HUES48 (cell line): ENCODE measurements around the gene ANGPTL2.

Source experiments
- H3K27ac ChIP-seq: one replicate; pipeline ENCODE4 v1.7.0; 2013; ENCODE audit warnings: low read depth, low read length, inconsistent platforms
- H3K27me3 ChIP-seq: 2 replicates; pipeline ENCODE4 v1.6.1; 2013; ENCODE audit warnings: mild to moderate bottlenecking, low read length; ENCODE audit not compliant: control insufficient read depth, insufficient read depth
- H3K36me3 ChIP-seq: 2 replicates; pipeline ENCODE4 v1.6.1; 2013; ENCODE audit warnings: low read length; ENCODE audit not compliant: control insufficient read depth, insufficient read depth
- H3K4me1 ChIP-seq: 2 replicates; pipeline ENCODE4 v1.6.1; 2013; ENCODE audit warnings: mild to moderate bottlenecking, low read length; ENCODE audit not compliant: control insufficient read depth, insufficient read depth
- H3K4me3 ChIP-seq: 2 replicates; pipeline ENCODE4 v1.5.1; 2013; ENCODE audit warnings: mild to moderate bottlenecking, low read depth, low read length
- H3K9ac ChIP-seq: 2 replicates; pipeline ENCODE4 v1.6.1; 2013; ENCODE audit warnings: mild to moderate bottlenecking, low read depth, low read length, moderate library complexity
- H3K9me3 ChIP-seq: 2 replicates; pipeline ENCODE4 v1.6.1; 2013; ENCODE audit warnings: low read length; ENCODE audit not compliant: control insufficient read depth, insufficient read depth

Gene ANGPTL2

GRCh38 chr9:127099664-127100063 is 22.8 kb downstream of the ANGPTL2 start:
- H3K9me3 ChIP-seq = no peaks in the 10 kb centered on the region
- H3K9ac ChIP-seq = no peak overlapping the region
- no peak overlapping the region for H3K4me3 ChIP-seq
- no peak overlapping the region for H3K27ac ChIP-seq
- no peaks in the 10 kb centered on the region for H3K27me3 ChIP-seq
- no peaks in the 10 kb centered on the region for H3K36me3 ChIP-seq
- H3K4me1 ChIP-seq = no peaks in the 10 kb centered on the region; the same call in 1 of the 2 replicates

GRCh38 chr9:127098916-127099553 is 23.4 kb downstream of the ANGPTL2 start:
- no peaks in the 10 kb centered on the region for H3K4me1 ChIP-seq
- H3K9me3 ChIP-seq = no peaks in the 10 kb centered on the region
- H3K9ac ChIP-seq = no peak overlapping the region
- no peaks in the 10 kb centered on the region for H3K27me3 ChIP-seq
- no peak overlapping the region for H3K27ac ChIP-seq
- H3K36me3 ChIP-seq = no peaks in the 10 kb centered on the region
- no peak overlapping the region for H3K4me3 ChIP-seq

GRCh38 chr9:127097683-127098082 is 24.8 kb downstream of the ANGPTL2 start:
- no peaks in the 10 kb centered on the region for H3K9me3 ChIP-seq
- H3K4me3 ChIP-seq = no peak overlapping the region
- H3K36me3 ChIP-seq = no peaks in the 10 kb centered on the region

GRCh38 chr9:127096208-127096607 is 26.2 kb downstream of the ANGPTL2 start:
- H3K9me3 ChIP-seq = no peaks in the 10 kb centered on the region
- H3K4me3 ChIP-seq = no peak overlapping the region
- no peaks in the 10 kb centered on the region for H3K4me1 ChIP-seq
- H3K27me3 ChIP-seq = no peaks in the 10 kb centered on the region
- H3K36me3 ChIP-seq = no peaks in the 10 kb centered on the region
- H3K27ac ChIP-seq = no peak overlapping the region
- H3K9ac ChIP-seq = no peak overlapping the region

More at GRCh38 chr9:127097683-127098082, 24.8 kb downstream of the ANGPTL2 start:
- Histone ChIP-seq H3K4me1 (no peaks in the 10 kb centered on the region), H3K27ac (no peak overlapping the region), H3K27me3 (no peaks in the 10 kb centered on the region), H3K9ac (no peak overlapping the region)

- H3K27ac ChIP-seq = no peak overlapping the region
- H3K9ac ChIP-seq = no peak overlapping the region
- H3K4me1 ChIP-seq = no peaks in the 10 kb centered on the region
- H3K36me3 ChIP-seq = no peaks in the 10 kb centered on the region
- no peaks in the 10 kb centered on the region for H3K9me3 ChIP-seq
- H3K27me3 ChIP-seq = no peaks in the 10 kb centered on the region
- no peak overlapping the region for H3K4me3 ChIP-seq
Observed at GRCh38 chr9:127095411-127095810, 27.0 kb downstream of the ANGPTL2 start.

DNA sequence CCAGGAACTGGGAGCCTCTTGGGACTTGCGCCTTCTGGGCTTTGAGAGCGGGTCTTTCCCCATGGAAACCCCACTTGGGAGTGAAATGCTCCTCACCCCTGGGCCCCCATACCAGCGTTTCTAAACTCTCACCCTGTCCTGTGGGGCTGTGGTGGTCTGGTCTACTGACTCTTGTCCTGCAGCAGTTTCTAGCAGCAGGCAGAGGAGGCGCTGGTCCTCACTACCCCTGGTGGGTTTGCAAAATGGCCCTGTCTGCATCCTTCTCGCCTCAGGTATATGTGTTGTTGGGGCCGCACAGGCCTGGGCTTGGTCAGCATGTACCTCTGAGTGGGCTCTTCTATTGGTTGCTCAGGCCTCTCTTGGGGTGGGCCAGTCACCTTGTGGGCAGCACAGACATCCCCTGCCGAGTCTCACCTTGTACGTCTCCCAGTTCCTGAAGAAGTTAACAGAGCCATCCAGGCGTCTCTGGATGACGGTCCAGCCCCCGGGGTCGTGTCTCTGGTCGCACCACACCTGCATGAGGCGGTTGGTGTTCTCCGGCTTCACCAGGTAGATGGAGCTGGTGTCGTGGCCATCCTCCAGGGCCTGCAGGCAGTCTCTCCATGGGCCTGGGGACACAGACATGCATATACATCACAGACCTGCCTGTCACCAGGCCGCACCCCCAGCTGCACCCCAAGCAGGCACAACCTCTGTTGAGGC is 29.0 kb downstream of the ANGPTL2 start:
- H3K4me1 ChIP-seq = no peaks in the 10 kb centered on the region
- H3K9me3 ChIP-seq = no peaks in the 10 kb centered on the region
- H3K27ac ChIP-seq = no peak overlapping the region
- no peaks in the 10 kb centered on the region for H3K27me3 ChIP-seq
- no peak overlapping the region for H3K4me3 ChIP-seq
- no peak overlapping the region for H3K9ac ChIP-seq
- peaks cover 2% of the 10 kb centered on the region; the same call in 1 of the 2 replicates for H3K36me3 ChIP-seq

- Histone ChIP-seq H3K4me1 (no peaks in the 10 kb centered on the region), H3K4me3 (no peak overlapping the region), H3K27me3 (no peaks in the 10 kb centered on the region), H3K9ac (no peak overlapping the region), H3K36me3 (peaks cover 5% of the 10 kb centered on the region; the same call in 1 of the 2 replicates), H3K27ac (no peak overlapping the region), H3K9me3 (no peaks in the 10 kb centered on the region)
Observed at GRCh38 chr9:127092041-127092608, 30.3 kb downstream of the ANGPTL2 start.

GRCh38 chr9:127091526-127091925 is 30.9 kb downstream of the ANGPTL2 start:
- H3K27ac ChIP-seq = no peak overlapping the region
- H3K27me3 ChIP-seq = no peaks in the 10 kb centered on the region

DNA sequence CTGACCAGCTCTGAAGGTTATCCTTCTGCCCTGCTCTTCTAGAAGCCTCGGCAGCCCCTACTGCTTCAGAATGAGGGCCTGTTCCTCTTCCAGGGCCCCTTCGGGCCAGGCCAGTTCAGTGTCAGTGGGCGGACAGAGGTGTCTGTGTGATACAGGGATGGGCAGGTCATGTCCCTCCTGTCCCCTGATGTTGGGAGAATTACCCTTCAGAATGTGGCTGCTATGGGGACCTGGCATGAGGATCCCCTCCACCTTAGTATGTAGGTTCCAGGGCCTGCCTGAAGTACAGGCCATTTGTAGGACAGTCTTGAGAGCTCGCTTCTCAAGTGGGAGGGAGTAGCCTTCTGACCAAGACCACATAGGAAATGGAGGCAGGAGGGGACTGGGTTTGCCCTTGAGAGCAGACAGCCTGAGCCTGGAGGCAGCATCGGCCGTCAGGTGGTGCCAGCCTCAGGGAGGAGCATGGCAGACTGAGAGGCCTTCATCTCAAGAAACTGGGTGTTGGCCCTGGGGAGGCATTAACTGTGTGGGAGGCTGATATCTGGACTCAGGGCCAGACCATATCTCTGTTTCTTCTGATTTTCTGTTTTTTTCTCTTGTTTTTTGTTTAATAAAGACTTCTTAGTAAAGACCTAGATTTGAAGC is 32.0 kb downstream of the ANGPTL2 start:
- peaks cover 5% of the 10 kb centered on the region; the same call in 1 of the 2 replicates for H3K36me3 ChIP-seq
- no peak overlapping the region for H3K4me3 ChIP-seq
- H3K9me3 ChIP-seq = no peaks in the 10 kb centered on the region
- no peak overlapping the region for H3K9ac ChIP-seq
- no peaks in the 10 kb centered on the region for H3K4me1 ChIP-seq
- no peak overlapping the region for H3K27ac ChIP-seq
- H3K27me3 ChIP-seq = no peaks in the 10 kb centered on the region

More at GRCh38 chr9:127091526-127091925, 30.9 kb downstream of the ANGPTL2 start:
- H3K9ac ChIP-seq = no peak overlapping the region
- H3K4me1 ChIP-seq = no peaks in the 10 kb centered on the region
- no peak overlapping the region for H3K4me3 ChIP-seq
- peaks cover 5% of the 10 kb centered on the region; the same call in 1 of the 2 replicates for H3K36me3 ChIP-seq
- no peaks in the 10 kb centered on the region for H3K9me3 ChIP-seq

DNA sequence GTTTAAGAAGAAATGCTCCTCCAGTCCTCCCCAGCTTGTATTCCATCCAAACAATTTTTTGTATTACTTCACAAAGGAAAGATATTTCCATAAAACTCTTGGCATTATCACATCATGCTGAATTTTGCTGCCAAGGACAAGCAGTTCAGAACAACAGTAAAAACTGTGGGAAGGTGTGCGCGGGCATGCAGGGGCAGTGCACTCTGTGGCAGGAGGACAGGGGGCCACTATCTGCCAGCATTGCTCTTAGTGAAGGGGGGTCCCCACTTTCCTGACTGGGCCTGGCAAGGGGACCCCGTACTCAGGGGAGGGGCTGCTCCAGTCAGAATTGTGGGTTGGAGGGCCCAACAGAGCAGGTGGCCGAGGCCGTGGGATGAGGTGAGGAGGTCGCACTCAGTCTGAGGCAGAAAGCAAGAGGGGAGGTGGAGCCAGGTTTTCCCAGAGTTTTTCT is 32.8 kb downstream of the ANGPTL2 start:
- peaks cover 5% of the 10 kb centered on the region; the same call in 1 of the 2 replicates for H3K36me3 ChIP-seq
- no peaks in the 10 kb centered on the region for H3K9me3 ChIP-seq
- H3K4me1 ChIP-seq = no peaks in the 10 kb centered on the region
- H3K27ac ChIP-seq = no peak overlapping the region
- H3K9ac ChIP-seq = no peak overlapping the region
- H3K27me3 ChIP-seq = no peaks in the 10 kb centered on the region
- no peak overlapping the region for H3K4me3 ChIP-seq
